HTR-8/SVneo (cell line): ENCODE results near the gene BTBD3.

ENCODE experiments used
- DNase-seq: peaks from one replicate; pipeline ENCODE4 v3.0.0; 2011; ENCODE audit warnings: low spot score, mixed read lengths; ENCODE audit not compliant: insufficient read length
- FAIRE-seq: peaks from 2 replicates; lab custom pipeline; 2011; peaks lifted over from hg19 to GRCh38; lab: Jason Lieb, UNC

BTBD3 gene

GRCh38 chr20:11917663-11918062 is at the start of gene BTBD3:
Gene BTBD3, plus strand, starts transcription at chr20:11917893. Its CDS starts 383 bp downstream, at chr20:11918276.
- FAIRE-seq (peak; percentile 20), DNase-seq (no peak)

GRCh38 chr20:11869641-11870040 is 48.1 kb upstream of the BTBD3 start:
- FAIRE-seq (no peak), DNase-seq (no peak)

GRCh38 chr20:11870411-11870810 is 47.3 kb upstream of the BTBD3 start:
- FAIRE-seq (no peak), DNase-seq (no peak)

GRCh38 chr20:11876555-11876954 is 41.1 kb upstream of the BTBD3 start:
- FAIRE-seq (no peak), DNase-seq (no peak)

- FAIRE-seq (no peak), DNase-seq (no peak)
Measured at GRCh38 chr20:11880680-11881079, 37.0 kb upstream of the BTBD3 start.

- no peak for FAIRE-seq
- DNase-seq = no peak
Measured at GRCh38 chr20:11881449-11881848, 36.2 kb upstream of the BTBD3 start.

- FAIRE-seq = no peak
Measured at GRCh38 chr20:11882651-11883050, 35.0 kb upstream of the BTBD3 start.

GRCh38 chr20:11888648-11889047 is 29.0 kb upstream of the BTBD3 start:
- no peak for DNase-seq
- FAIRE-seq = no peak

More at GRCh38 chr20:11882651-11883050, 35.0 kb upstream of the BTBD3 start:
- no peak for DNase-seq

- peak; percentile 96 for FAIRE-seq
Measured at GRCh38 chr20:11890331-11891076, 27.2 kb upstream of the BTBD3 start.

GRCh38 chr20:11891077-11891775 is 26.5 kb upstream of the BTBD3 start:
- FAIRE-seq (peak; percentile 48), DNase-seq (no peak)

More at GRCh38 chr20:11890331-11891076, 27.2 kb upstream of the BTBD3 start:
- DNase-seq = peak; percentile 90

GRCh38 chr20:11891776-11892545 is 25.7 kb upstream of the BTBD3 start:
- peak; percentile 69 for DNase-seq
- FAIRE-seq = peak; percentile 64

GRCh38 chr20:11894062-11894461 is 23.6 kb upstream of the BTBD3 start:
- FAIRE-seq = peak; percentile 42
- no peak for DNase-seq

- FAIRE-seq (no peak), DNase-seq (no peak)
Measured at GRCh38 chr20:11895861-11896387, 21.8 kb upstream of the BTBD3 start.

GRCh38 chr20:11901127-11901526 is 16.6 kb upstream of the BTBD3 start:
- FAIRE-seq = peak; percentile 75
- peak; percentile 71 for DNase-seq

- peak; percentile 69 for FAIRE-seq
- DNase-seq = no peak
Measured at GRCh38 chr20:11902285-11902697, 15.4 kb upstream of the BTBD3 start.

- DNase-seq (no peak), FAIRE-seq (no peak)
Measured at GRCh38 chr20:11905460-11906179, 12.1 kb upstream of the BTBD3 start.

GRCh38 chr20:11906626-11907480 is 10.8 kb upstream of the BTBD3 start:
- no peak for DNase-seq
- FAIRE-seq = no peak

- FAIRE-seq (peak; percentile 72), DNase-seq (no peak)
Measured at GRCh38 chr20:11907621-11908020, 10.1 kb upstream of the BTBD3 start.
